ENCODE results near the gene CPSF3. TPM values are rescaled to one million over a fixed set of nuclear protein-coding genes. Genes with fewer than 3 reads are reported as not detected.

CPSF3 gene
- total RNA-seq, 2 donors from 2014 or later: 75.0 to 85.2 TPM

- no peaks in the 10 kb centered on the region for H3K4me1 ChIP-seq (ENCODE audit: control insufficient read depth, insufficient read depth, low read length)
- H3K27me3 ChIP-seq (ENCODE audit: control insufficient read depth, insufficient read depth, low read length, poor library complexity, severe bottlenecking): no peaks in the 10 kb centered on the region
- no peak within 1 kb of the TSS for H3K9ac ChIP-seq (ENCODE audit: extremely low read depth, low read length, poor library complexity, severe bottlenecking)
- peak within 1 kb of the TSS; percentile 83 for H3K27ac Mint-ChIP-seq
- no peak for TF ChIP-seq CTCF (conservative IDR thresholded peaks at IDR 0.05)
- peak within 1 kb of the TSS; percentile 70 for H3K4me3 ChIP-seq (ENCODE audit: low read length)
- no peaks in the 10 kb centered on the region for H3K27me3 Mint-ChIP-seq (ENCODE audit: insufficient read depth)
- peak; percentile 73 for DNase-seq
- peaks cover 16% of the 10 kb centered on the region for H3K9me3 ChIP-seq (ENCODE audit: control insufficient read depth, low read length)
- peaks cover 43% of the 10 kb centered on the region for H3K36me3 ChIP-seq (ENCODE audit: control insufficient read depth, insufficient read depth, low read length)
- H3K36me3 Mint-ChIP-seq (ENCODE audit: low read depth): peaks cover 51% of the 10 kb centered on the region
- WGBS, 2 experiments (ENCODE audit: insufficient coverage in 1 of 2, insufficient read length in 1 of 2): 41 to 58% methylated on average over 18 to 91 of the region's 91 CpGs
- H3K27ac ChIP-seq (ENCODE audit: low read depth, low read length): no peak within 1 kb of the TSS
- H3K4me3 Mint-ChIP-seq: peak within 1 kb of the TSS; percentile 70
- H3K9me3 Mint-ChIP-seq: peaks cover 15% of the 10 kb centered on the region
- H3K4me1 Mint-ChIP-seq: peaks cover 18% of the 10 kb centered on the region
Measured at GRCh38 chr2:9474361-9475057, 51.1 kb downstream of the CPSF3 start, which contains the start of gene IAH1. IAH1 (plus strand) TSS chr2:9474551; CDS start chr2:9474567, 16 bp downstream.

- no peaks in the 10 kb centered on the region for H3K4me1 ChIP-seq (ENCODE audit: control insufficient read depth, insufficient read depth, low read length)
- Mint-ChIP-seq H3K9me3 (peaks cover 15% of the 10 kb centered on the region), H3K27ac (no peak overlapping the region), H3K4me3 (no peak overlapping the region), H3K36me3 (ENCODE audit: low read depth) (peaks cover 54% of the 10 kb centered on the region), H3K27me3 (ENCODE audit: insufficient read depth) (no peaks in the 10 kb centered on the region), H3K4me1 (peaks cover 18% of the 10 kb centered on the region)
- no peak overlapping the region for H3K27ac ChIP-seq (ENCODE audit: low read depth, low read length)
- H3K4me3 ChIP-seq (ENCODE audit: low read length): no peak overlapping the region
- whole genome bisulfite sequencing, 2 experiments (ENCODE audit: insufficient coverage in 1 of 2, insufficient read length in 1 of 2): 93 to 95% methylated on average over 7 of the region's 7 CpGs
- H3K27me3 ChIP-seq (ENCODE audit: control insufficient read depth, insufficient read depth, low read length, poor library complexity, severe bottlenecking): no peaks in the 10 kb centered on the region
- no peak for DNase-seq
- H3K36me3 ChIP-seq (ENCODE audit: control insufficient read depth, insufficient read depth, low read length): peaks cover 43% of the 10 kb centered on the region
- H3K9ac ChIP-seq (ENCODE audit: extremely low read depth, low read length, poor library complexity, severe bottlenecking): no peak overlapping the region
- H3K9me3 ChIP-seq (ENCODE audit: control insufficient read depth, low read length): peaks cover 16% of the 10 kb centered on the region
- no peak for TF ChIP-seq CTCF (conservative IDR thresholded peaks at IDR 0.05)
Measured at GRCh38 chr2:9477914-9478313, 54.5 kb downstream of the CPSF3 start.

- H3K36me3 ChIP-seq (ENCODE audit: control insufficient read depth, insufficient read depth, low read length): peaks cover 43% of the 10 kb centered on the region
- Mint-ChIP-seq H3K4me1 (peaks cover 15% of the 10 kb centered on the region), H3K9me3 (peaks cover 15% of the 10 kb centered on the region), H3K27me3 (ENCODE audit: insufficient read depth) (no peaks in the 10 kb centered on the region), H3K36me3 (ENCODE audit: low read depth) (peaks cover 53% of the 10 kb centered on the region), H3K4me3 (no peak overlapping the region), H3K27ac (peak overlapping the region; percentile 24)
- no peak overlapping the region for H3K9ac ChIP-seq (ENCODE audit: extremely low read depth, low read length, poor library complexity, severe bottlenecking)
- H3K4me1 ChIP-seq (ENCODE audit: control insufficient read depth, insufficient read depth, low read length): no peaks in the 10 kb centered on the region
- H3K4me3 ChIP-seq (ENCODE audit: low read length): no peak overlapping the region
- TF ChIP-seq CTCF (conservative IDR thresholded peaks at IDR 0.05): no peak
- no peak for DNase-seq
- no peak overlapping the region for H3K27ac ChIP-seq (ENCODE audit: low read depth, low read length)
- peaks cover 16% of the 10 kb centered on the region for H3K9me3 ChIP-seq (ENCODE audit: control insufficient read depth, low read length)
- no peaks in the 10 kb centered on the region for H3K27me3 ChIP-seq (ENCODE audit: control insufficient read depth, insufficient read depth, low read length, poor library complexity, severe bottlenecking)
- WGBS, 2 experiments (ENCODE audit: insufficient coverage in 1 of 2, insufficient read length in 1 of 2): 91 to 100% methylated on average over 2 to 3 of the region's 3 CpGs
Measured at GRCh38 chr2:9478526-9478925, 55.1 kb downstream of the CPSF3 start.

Measured in endodermal cell (in vitro differentiated cells).